Stomach (tissue), 9 donors: ENCODE measurements around the gene NOL8. TPM values are rescaled to one million over a fixed set of nuclear protein-coding genes. Genes with fewer than 3 reads are reported as not detected.

ENCODE experiments used
- DNase-seq, 2 donors: peaks; one replicate each; pipeline versions ENCODE4 v3.0.0 to v3.0.0-alpha.2; 2013 to 2019
- H3K27ac ChIP-seq, 5 donors: fragments of 200-600 bp in 4 of 5; sonication (generic) in 4 of 5; one replicate each; pipeline ENCODE4 v1.5.1; 2013 to 2019; ENCODE audit warnings: mild to moderate bottlenecking in 1 of 5, moderate library complexity in 1 of 5
- H3K27me3 ChIP-seq, 3 donors: fragments of 200-600 bp; sonication (generic); one replicate each; pipeline ENCODE4 v1.5.1; 2017 to 2019; ENCODE audit warnings: mixed run types in 1 of 3
- H3K36me3 ChIP-seq, 4 donors: fragments of 200-600 bp; sonication (generic); 1 replicate in 3 of 4; 2 replicates in 1 of 4; pipeline ENCODE4 v1.5.1; 2016 to 2019
- H3K4me1 ChIP-seq, 4 donors: fragments of 200-600 bp; sonication (generic); one replicate each; pipeline ENCODE4 v1.5.1; 2016 to 2019
- H3K4me3 ChIP-seq, 4 donors: fragments of 200-600 bp; sonication (generic) in 3 of 4; one replicate each; pipeline ENCODE4 v1.5.1; 2016 to 2019; ENCODE audit warnings: mild to moderate bottlenecking in 1 of 4
- H3K9me3 ChIP-seq, 4 donors: fragments of 200-600 bp; sonication (generic); one replicate each; pipeline ENCODE4 v1.5.1; 2016 to 2019
- EP300 ChIP-seq: sonication (generic); formaldehyde crosslinking; IDR thresholded peaks from one replicate; pipeline ENCODE4 v1.6.1; 2017; ENCODE audit warnings: antibody characterized with exemption
- POLR2A ChIP-seq, 4 donors: fragments of 450-650 bp; IDR thresholded peaks; one replicate each; pipeline ENCODE4 v1.6.1; 2016; ENCODE audit warnings: antibody characterized with exemption in 4 of 4, control low read depth in 2 of 4, mild to moderate bottlenecking in 1 of 4, moderate library complexity in 1 of 4
- POLR2AphosphoS5 ChIP-seq, 3 donors: sonication (generic); formaldehyde crosslinking; IDR thresholded peaks; one replicate each; pipeline ENCODE4 v1.6.1; 2016; ENCODE audit warnings: antibody characterized with exemption in 3 of 3
- WGBS, 5 donors: extraction: QIAGEN DNeasy Blood & Tissue Kit in 3 of 5; methylation state at CpG; one replicate each; pipeline versions ENCODE4 v1.1.5 to v1.1.7; 2013 to 2018; 5-methylcytosine and 5-hydroxymethylcytosine counted together
- intact Hi-C: fragments of 100-400 bp; cut with DNase I; formaldehyde crosslinking; loops from one replicate; pipeline ENCODE4 v1.15.1; 2023; ENCODE audit warnings: low total_unique reads
- polyA plus RNA-seq, 3 donors: library from polyadenylated mRNA; stranded (reverse); fragments of 200-250 nt; gene quantifications; one replicate each; pipeline ENCODE4 v1.2.3, GENCODE V29; 2013
- total RNA-seq, 5 donors: library from RNA; depleted of rRNA; stranded (reverse); fragments of >200 nt; gene quantifications; one replicate each; pipeline versions ENCODE4 v1.1.0 to v1.2.3, GENCODE V29; 2014 to 2016
- TF ChIP-seq, protein P1 (sequence below), 7 experiments: fragments of 450-650 bp in 4 of 7; fragments of 200-600 bp in 3 of 7; sonication (generic) in 3 of 7; IDR thresholded peaks; one replicate each; pipeline ENCODE4 v1.5.1; 2016 to 2019; ENCODE audit warnings: antibody characterized with exemption in 7 of 7, control low read depth in 2 of 7, mild to moderate bottlenecking in 1 of 7
- donor health status: healthy with polysubstance abuse.
- donor health status: Bipolar disorder and iron deficiency.
- donor health status: healthy.

Gene NOL8
- total and polyA plus RNA-seq, 8 donors: 11.9 to 75.4 (median 22.3) TPM

DNA sequence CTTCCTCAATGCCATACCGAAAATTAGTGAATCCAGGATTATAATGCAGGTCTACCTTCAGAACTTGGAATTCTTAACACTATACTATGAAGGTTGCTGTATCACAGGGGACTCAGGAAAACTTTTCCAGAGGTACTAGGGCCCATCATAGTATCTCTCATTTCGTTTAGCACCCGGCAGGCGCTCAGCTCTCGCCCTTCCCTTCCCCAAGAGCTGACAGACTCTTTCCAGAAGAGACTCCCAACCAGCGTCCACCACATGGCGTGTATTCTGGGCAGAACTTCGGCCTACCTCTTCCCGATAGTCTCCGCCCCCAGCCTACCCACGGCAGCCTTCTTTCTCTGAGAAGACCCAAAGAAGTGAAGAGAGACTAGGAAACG is 271 bp downstream of the NOL8 start:
- 0% methylated on average over 12 of the region's 12 CpGs for WGBS, 5 donors
- intact Hi-C loops: no loop called here
- no peak for DNase-seq
- peak overlapping the region; percentile 84 to 98 (median 94) for H3K27ac ChIP-seq
- peak overlapping the region; percentile 74 to 86 (median 84) for H3K4me3 ChIP-seq
- no peaks in the 10 kb centered on the region for H3K9me3 ChIP-seq
- H3K36me3 ChIP-seq: peaks cover 14 to 34% (median 34%) of the 10 kb centered on the region in 4 donors
- H3K27me3 ChIP-seq: no peaks in the 10 kb centered on the region
- TF ChIP-seq, protein P1, sequence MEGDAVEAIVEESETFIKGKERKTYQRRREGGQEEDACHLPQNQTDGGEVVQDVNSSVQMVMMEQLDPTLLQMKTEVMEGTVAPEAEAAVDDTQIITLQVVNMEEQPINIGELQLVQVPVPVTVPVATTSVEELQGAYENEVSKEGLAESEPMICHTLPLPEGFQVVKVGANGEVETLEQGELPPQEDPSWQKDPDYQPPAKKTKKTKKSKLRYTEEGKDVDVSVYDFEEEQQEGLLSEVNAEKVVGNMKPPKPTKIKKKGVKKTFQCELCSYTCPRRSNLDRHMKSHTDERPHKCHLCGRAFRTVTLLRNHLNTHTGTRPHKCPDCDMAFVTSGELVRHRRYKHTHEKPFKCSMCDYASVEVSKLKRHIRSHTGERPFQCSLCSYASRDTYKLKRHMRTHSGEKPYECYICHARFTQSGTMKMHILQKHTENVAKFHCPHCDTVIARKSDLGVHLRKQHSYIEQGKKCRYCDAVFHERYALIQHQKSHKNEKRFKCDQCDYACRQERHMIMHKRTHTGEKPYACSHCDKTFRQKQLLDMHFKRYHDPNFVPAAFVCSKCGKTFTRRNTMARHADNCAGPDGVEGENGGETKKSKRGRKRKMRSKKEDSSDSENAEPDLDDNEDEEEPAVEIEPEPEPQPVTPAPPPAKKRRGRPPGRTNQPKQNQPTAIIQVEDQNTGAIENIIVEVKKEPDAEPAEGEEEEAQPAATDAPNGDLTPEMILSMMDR (IDR thresholded peaks at IDR 0.05): no peak
- TF ChIP-seq POLR2A (IDR thresholded peaks at IDR 0.05): no peak
- H3K4me1 ChIP-seq: peaks cover 10 to 51% (median 26%) of the 10 kb centered on the region in 4 donors

DNA sequence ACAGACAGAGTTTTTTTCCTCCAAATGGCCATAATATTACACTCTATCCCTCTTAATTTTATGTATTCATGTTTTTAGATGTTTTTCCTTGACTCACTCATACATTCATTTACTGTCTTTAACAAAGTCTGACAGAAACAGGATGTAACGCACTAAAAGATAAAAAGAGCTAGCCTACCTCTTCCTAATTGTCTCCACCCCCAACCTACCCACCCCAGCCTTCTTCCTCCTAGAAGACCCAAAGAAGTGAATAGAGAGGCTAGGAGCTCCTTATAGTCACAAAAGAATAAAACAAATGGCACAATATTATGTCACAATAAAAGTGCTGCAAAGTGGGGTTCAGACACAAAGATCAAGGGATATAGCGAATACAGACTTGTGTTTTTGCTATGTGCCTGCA is 719 bp downstream of the NOL8 start:
- H3K27ac ChIP-seq: peak overlapping the region in 3 of 5 donors; percentile 84 to 98 (median 94)
- TF ChIP-seq POLR2AphosphoS5 (IDR thresholded peaks at IDR 0.05): no peak
- TF ChIP-seq, protein P1 (IDR thresholded peaks at IDR 0.05): no peak
- TF ChIP-seq EP300: no peak
- TF ChIP-seq POLR2A (IDR thresholded peaks at IDR 0.05): no peak
- peaks cover 18 to 39% (median 38%) of the 10 kb centered on the region in 4 donors for H3K36me3 ChIP-seq
- no peaks in the 10 kb centered on the region for H3K27me3 ChIP-seq
- H3K4me1 ChIP-seq: peaks cover 10 to 51% (median 26%) of the 10 kb centered on the region in 4 donors
- H3K9me3 ChIP-seq: no peaks in the 10 kb centered on the region
- intact Hi-C loops: no loop called here
- 9 to 20% (median 12%) methylated on average over 2 of the region's 2 CpGs for WGBS, 5 donors
- peak overlapping the region; percentile 74 to 86 (median 84) for H3K4me3 ChIP-seq
- no peak for DNase-seq

DNA sequence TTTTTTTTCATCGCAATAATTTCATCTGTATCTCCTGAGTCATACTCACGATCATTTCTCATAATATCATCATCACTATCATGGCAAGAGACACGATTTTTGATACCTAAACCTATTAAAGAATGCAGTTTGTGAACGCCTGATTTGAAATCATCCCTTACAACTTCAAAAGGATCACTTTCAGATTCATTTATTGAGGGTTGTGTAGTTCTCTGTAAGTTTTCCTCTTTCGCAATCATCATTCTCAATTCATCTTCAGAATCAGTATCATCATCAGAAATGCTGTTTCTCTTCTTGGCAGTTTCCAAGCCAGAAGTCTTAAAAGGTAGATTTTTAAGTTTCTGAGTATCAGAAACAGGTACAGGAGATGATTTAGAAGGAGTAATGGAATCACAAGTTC is 9.7 kb downstream of the NOL8 start:
- no peak overlapping the region for H3K4me3 ChIP-seq
- H3K27ac ChIP-seq: no peak overlapping the region
- peaks cover 42 to 88% (median 82%) of the 10 kb centered on the region in 4 donors for H3K36me3 ChIP-seq
- intact Hi-C loops: no loop called here
- peaks cover 0 to 15% (median 0%) of the 10 kb centered on the region in 4 donors for H3K4me1 ChIP-seq
- 87 to 95% (median 92%) methylated on average over 5 of the region's 5 CpGs for WGBS, 5 donors
- H3K27me3 ChIP-seq: no peaks in the 10 kb centered on the region
- TF ChIP-seq EP300: no peak
- H3K9me3 ChIP-seq: no peaks in the 10 kb centered on the region
- DNase-seq: no peak

DNA sequence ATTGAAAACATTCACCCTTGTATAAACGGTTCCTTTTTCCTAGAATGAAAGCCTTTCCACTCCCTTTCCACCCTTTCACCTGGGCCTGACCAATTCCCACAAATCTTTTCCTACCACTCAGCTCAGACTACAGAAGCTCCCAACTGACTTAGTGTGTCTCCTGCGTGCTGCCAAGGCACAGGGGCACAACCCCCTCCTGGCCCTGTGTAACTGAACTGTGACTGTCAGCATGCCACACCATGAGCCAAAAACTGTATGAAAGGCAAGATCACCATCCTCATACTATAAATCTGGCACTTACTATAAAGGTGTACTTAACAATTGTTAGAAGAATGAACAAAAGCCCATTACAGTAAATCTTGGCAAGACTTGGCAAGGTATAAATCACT is 11.5 kb downstream of the NOL8 start:
- Histone ChIP-seq H3K4me3 (no peak overlapping the region), H3K9me3 (no peaks in the 10 kb centered on the region), H3K36me3 (peaks cover 49 to 88% (median 82%) of the 10 kb centered on the region in 4 donors), H3K27me3 (no peaks in the 10 kb centered on the region), H3K4me1 (peaks cover 0 to 15% (median 2%) of the 10 kb centered on the region in 4 donors), H3K27ac (no peak overlapping the region)
- intact Hi-C loops: no loop called here
- TF ChIP-seq EP300 (no peak), POLR2A (IDR thresholded peaks at IDR 0.05) (no peak)
- DNase-seq: no peak
- 65 to 88% (median 73%) methylated on average over 2 of the region's 2 CpGs for WGBS, 5 donors

DNA sequence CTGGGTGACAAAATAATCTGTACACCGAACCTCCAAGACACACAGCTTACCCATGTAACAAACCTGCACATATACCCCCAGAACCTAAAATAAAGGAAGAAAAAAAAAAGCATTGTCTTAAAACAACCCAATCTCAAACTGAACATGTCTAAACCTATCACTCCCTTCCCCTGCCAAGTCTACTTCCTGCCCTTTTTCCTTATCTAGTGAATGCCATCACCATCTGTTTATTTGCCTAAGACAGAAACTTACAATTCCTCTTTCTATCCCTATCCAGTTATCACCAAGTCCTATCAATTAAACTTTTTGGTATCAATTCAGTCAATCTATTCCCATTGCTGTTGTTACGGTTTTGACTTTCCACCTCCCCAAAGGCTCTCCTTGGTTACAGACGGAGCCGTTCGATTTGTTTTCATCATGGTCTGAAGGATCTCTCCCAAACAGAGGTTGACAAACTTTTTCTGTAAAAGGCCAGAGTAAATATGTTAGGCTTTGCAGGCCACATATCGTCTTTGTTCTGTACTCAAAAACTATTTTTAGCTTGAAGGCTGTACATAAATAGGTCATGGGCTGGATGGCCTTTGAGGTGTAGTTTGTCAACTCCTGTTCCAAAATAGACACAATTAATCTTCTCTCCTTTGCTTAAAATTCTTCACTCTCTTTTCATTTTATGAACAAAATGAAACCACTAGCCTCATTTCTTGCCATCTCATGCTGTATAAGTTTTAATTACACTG is 12.1 kb downstream of the NOL8 start:
- Histone ChIP-seq H3K27me3 (no peaks in the 10 kb centered on the region), H3K4me3 (no peak overlapping the region), H3K36me3 (peaks cover 49 to 88% (median 82%) of the 10 kb centered on the region in 4 donors), H3K4me1 (peaks cover 0 to 15% (median 3%) of the 10 kb centered on the region in 4 donors), H3K27ac (no peak overlapping the region), H3K9me3 (no peaks in the 10 kb centered on the region)
- TF ChIP-seq, protein P1 (IDR thresholded peaks at IDR 0.05): no peak
- TF ChIP-seq EP300: no peak
- TF ChIP-seq POLR2A (IDR thresholded peaks at IDR 0.05): no peak
- TF ChIP-seq POLR2AphosphoS5 (IDR thresholded peaks at IDR 0.05): no peak
- intact Hi-C loops: no loop called here
- DNase-seq: no peak
- 76 to 80% (median 77%) methylated on average over 6 of the region's 6 CpGs for WGBS, 5 donors
